Kidney (tissue), 22 donors: ENCODE data around the gene HSD17B8. TPM values are rescaled to one million over a fixed set of nuclear protein-coding genes. Genes with fewer than 3 reads are reported as not detected.
A peak's percentile ranks its signal among the peaks of the same experiment; 100 is the strongest.

Experiments used
- DNase-seq, 5 donors: peaks; one replicate each; pipeline ENCODE4 v3.0.0-alpha.2; 2013 to 2020
- FAIRE-seq: peaks from 2 replicates; lab custom pipeline; 2012; peaks lifted over from hg19 to GRCh38; lab: Jason Lieb, UNC
- H3K27ac ChIP-seq, 2 donors: one replicate each; pipeline ENCODE4 v1.7.0; 2013; ENCODE audit warnings: low read depth in 2 of 2, low read length in 2 of 2, inconsistent platforms in 1 of 2
- H3K27me3 ChIP-seq: one replicate; pipeline ENCODE4 v1.7.1; 2013; ENCODE audit warnings: low read length, inconsistent platforms; ENCODE audit not compliant: control insufficient read depth, insufficient read depth
- H3K36me3 ChIP-seq, 3 donors: one replicate each; pipeline versions ENCODE4 v1.7.0 to v1.7.1; 2013; ENCODE audit warnings: low read length in 3 of 3, control low read depth in 1 of 3, inconsistent platforms in 1 of 3; ENCODE audit not compliant: insufficient read depth in 3 of 3, control insufficient read depth in 2 of 3
- H3K4me1 ChIP-seq, 3 donors: one replicate each; pipeline versions ENCODE4 v1.7.0 to v1.7.1; 2013; ENCODE audit warnings: low read length in 3 of 3, inconsistent platforms in 1 of 3, low read depth in 1 of 3; ENCODE audit not compliant: control insufficient read depth in 2 of 3, insufficient read depth in 2 of 3
- H3K4me3 ChIP-seq, 3 donors: one replicate each; pipeline versions ENCODE4 v1.7.0 to v1.8.1; 2013; ENCODE audit warnings: low read length in 3 of 3, control low read depth in 1 of 3, inconsistent platforms in 1 of 3
- H3K9ac ChIP-seq, 3 donors: one replicate each; pipeline versions ENCODE4 v1.7.0 to v1.7.1; 2013; ENCODE audit warnings: low read length in 3 of 3, control low read depth in 1 of 3, inconsistent platforms in 1 of 3
- H3K9me3 ChIP-seq, 3 donors: one replicate each; pipeline versions ENCODE4 v1.7.0 to v1.7.1; 2013; ENCODE audit warnings: low read length in 3 of 3, control low read depth in 1 of 3, inconsistent platforms in 1 of 3; ENCODE audit not compliant: control insufficient read depth in 2 of 3, insufficient read depth in 1 of 3
- CTCF ChIP-seq: IDR thresholded peaks from 3 replicates; pipeline ENCODE4 v1.5.1; 2012; ENCODE audit warnings: mild to moderate bottlenecking, moderate library complexity, borderline replicate concordance; ENCODE audit not compliant: insufficient read depth; ENCODE audit errors: extremely low read depth
- intact Hi-C: fragments of 100-400 bp; cut with DNase I; formaldehyde crosslinking; loops from one replicate; pipeline ENCODE4 v1.11.1; 2022
- long read RNA-seq, 10 donors: library from polyadenylated mRNA in 1 of 10; unstranded in 1 of 10; transcript quantifications; one replicate each; pipeline ENCODE4 v2.0.0 and lab custom pipeline, GENCODE V29; 2021 to 2026
- polyA plus RNA-seq: library from polyadenylated mRNA; stranded (reverse); fragments of 350-450 nt; fragmentation: Illumina TruSeq; extraction: RNeasy Lipid Tissue Mini Kit (QIAGEN cat#74804); gene quantifications from one replicate; pipeline ENCODE4 v1.2.3, GENCODE V29; 2014; ENCODE audit warnings: low read depth, low replicate concordance; ENCODE audit not compliant: insufficient read depth
- total RNA-seq: library from RNA; stranded (reverse); fragmentation: NEBNext Ultra II Directional; extraction: Animal tissue kit (Norgen Biotek cat#: 25700); gene quantifications from one replicate; pipeline ENCODE4 v1.2.1, GENCODE V29; 2021
- donor health status: control.
- donor health status: control.
- donor health status: control.
- donor health status: control.
- donor health status: control.
- donor health status: DM: yes; HTN: yes; CAD: no.
- donor health status: Normal renal cell carcinoma (clear cell type).

The HSD17B8 gene
- total RNA-seq (26.6 TPM), polyA plus RNA-seq (83.0 TPM)
- long read RNA-seq, donor 1, transcript HSD17B8-203 (9 exons, 990 nt): major isoform, 10 of 10 reads
- long read RNA-seq, donor 1, partial matches to known transcripts: 0 of 10 reads
- long read RNA-seq, donor 1, other reads (novel, unspliced or antisense): 0 of 10 reads
- long read RNA-seq, donor 2, transcript HSD17B8-203 (9 exons, 990 nt): major isoform, 7 of 7 reads
- long read RNA-seq, donor 2, partial matches to known transcripts: 0 of 7 reads
- long read RNA-seq, donor 2, other reads (novel, unspliced or antisense): 0 of 7 reads
- long read RNA-seq, donor 3, transcript HSD17B8-203 (9 exons, 990 nt): major isoform, 13 of 13 reads
- long read RNA-seq, donor 3, partial matches to known transcripts: 0 of 13 reads
- long read RNA-seq, donor 3, other reads (novel, unspliced or antisense): 0 of 13 reads
- long read RNA-seq, donor 4, transcript HSD17B8-203 (9 exons, 990 nt): major isoform, 6 of 6 reads
- long read RNA-seq, donor 4, partial matches to known transcripts: 0 of 6 reads
- long read RNA-seq, donor 4, other reads (novel, unspliced or antisense): 0 of 6 reads
- long read RNA-seq, donor 5: 0 reads
- long read RNA-seq, donor 6, partial matches to known transcripts: 0 of 3 reads
- long read RNA-seq, donor 6, other reads (novel, unspliced or antisense): 0 of 3 reads
- long read RNA-seq, donor 7, transcript HSD17B8-203 (9 exons, 990 nt): major isoform, 12 of 19 reads
- long read RNA-seq, donor 7, partial matches to known transcripts: 4 of 19 reads
- long read RNA-seq, donor 7, other reads (novel, unspliced or antisense): 3 of 19 reads
- long read RNA-seq, donor 8, transcript HSD17B8-203 (9 exons, 990 nt): major isoform, 9 of 9 reads
- long read RNA-seq, donor 8, partial matches to known transcripts: 0 of 9 reads
- long read RNA-seq, donor 8, other reads (novel, unspliced or antisense): 0 of 9 reads
- long read RNA-seq, donor 9, transcript HSD17B8-203 (9 exons, 990 nt): major isoform, 7 of 7 reads
- long read RNA-seq, donor 9, partial matches to known transcripts: 0 of 7 reads
- long read RNA-seq, donor 9, other reads (novel, unspliced or antisense): 0 of 7 reads
- long read RNA-seq, donor 10, transcript HSD17B8-203 (9 exons, 990 nt): major isoform, 12 of 17 reads
- long read RNA-seq, donor 10, partial matches to known transcripts: 5 of 17 reads
- long read RNA-seq, donor 10, other reads (novel, unspliced or antisense): 0 of 17 reads

GRCh38 chr6:33204415-33205190 lies at the start of gene HSD17B8:
Gene HSD17B8, plus strand, starts transcription at chr6:33204655. Its CDS starts 14 bp downstream, at chr6:33204669.
- intact Hi-C loops: no loop called here
- peak; percentile 96 to 98 (median 97) for DNase-seq
- peak within 1 kb of the TSS; percentile 69 to 91 (median 78) for H3K4me3 ChIP-seq
- FAIRE-seq: no peak
- peak within 1 kb of the TSS; percentile 18 to 80 (median 64) for H3K9ac ChIP-seq
- no peaks in the 10 kb centered on the region for H3K27me3 ChIP-seq
- H3K9me3 ChIP-seq: no peaks in the 10 kb centered on the region
- peaks cover 5 to 39% (median 19%) of the 10 kb centered on the region in 3 donors for H3K4me1 ChIP-seq
- TF ChIP-seq CTCF: no peak
- peaks cover 11 to 20% (median 16%) of the 10 kb centered on the region in 3 donors for H3K36me3 ChIP-seq
- peak within 1 kb of the TSS; percentile 68 to 78 for H3K27ac ChIP-seq

GRCh38 chr6:33156561-33156960 lies 47.9 kb upstream of the HSD17B8 start:
- Histone ChIP-seq H3K36me3 (no peaks in the 10 kb centered on the region), H3K9ac (no peak overlapping the region), H3K4me1 (no peaks in the 10 kb centered on the region), H3K27ac (no peak overlapping the region), H3K27me3 (no peaks in the 10 kb centered on the region), H3K9me3 (no peaks in the 10 kb centered on the region), H3K4me3 (no peak overlapping the region)
- intact Hi-C loops: no loop called here
- no peak for TF ChIP-seq CTCF
- no peak for DNase-seq
- no peak for FAIRE-seq

GRCh38 chr6:33156964-33157363 lies 47.5 kb upstream of the HSD17B8 start:
- DNase-seq (no peak), FAIRE-seq (no peak)
- Histone ChIP-seq H3K27me3 (no peaks in the 10 kb centered on the region), H3K4me3 (no peak overlapping the region), H3K4me1 (peaks cover 0 to 3% (median 0%) of the 10 kb centered on the region in 3 donors), H3K9me3 (no peaks in the 10 kb centered on the region), H3K27ac (no peak overlapping the region), H3K9ac (no peak overlapping the region), H3K36me3 (no peaks in the 10 kb centered on the region)
- intact Hi-C loops: no loop called here
- no peak for TF ChIP-seq CTCF
